ENCODE results near the gene PTPN9. TPM values are rescaled to one million over a fixed set of nuclear protein-coding genes. Genes with fewer than 3 reads are reported as not detected.

PTPN9 gene
- total RNA-seq, 1 experiment from 2014 or later: 64.9 TPM

DNA sequence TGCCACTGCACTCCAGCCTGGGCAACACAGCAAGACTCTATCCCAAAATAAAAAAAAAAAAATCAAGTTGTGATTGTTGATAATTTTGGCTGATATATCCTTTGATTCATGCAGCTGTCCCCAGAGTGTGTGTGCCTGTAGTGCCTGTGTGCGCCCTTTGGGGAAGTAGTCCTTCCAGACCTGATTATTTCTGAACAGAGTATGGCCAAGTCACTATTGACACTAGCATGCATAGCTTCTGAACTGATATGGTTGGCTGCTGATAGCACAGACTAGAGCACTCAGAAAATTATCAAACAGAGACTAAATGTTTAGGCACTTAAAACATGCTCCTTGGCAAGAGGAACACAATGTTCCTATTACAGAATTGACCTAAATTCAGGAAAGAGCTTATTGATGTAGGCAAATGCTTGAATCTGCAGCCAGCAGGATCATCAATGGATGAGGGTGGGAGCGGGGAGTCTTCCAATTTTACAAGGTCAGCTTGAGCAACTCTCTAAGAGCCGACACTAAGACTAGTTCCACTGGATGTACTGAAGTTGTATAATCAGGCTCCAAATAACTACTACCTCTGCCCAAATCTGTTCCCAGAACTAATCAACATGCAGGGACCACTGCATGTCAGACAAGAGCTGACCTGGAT lies 17.7 kb upstream of the PTPN9 start:
- DNase-seq (ENCODE audit: low spot score): no peak
- ChIA-PET POLR2A (ENCODE audit: low non-redundant PET) (no interaction called here), CTCF (interaction anchor here (0.7 kb wide), 1 partner anchor 15 kb away, joined by 3 read pairs; no protein-coding TSS in a partner anchor)
- BruUV-seq (replicated peaks): no TSS peak
- no peaks in the 10 kb centered on the region for H3K27me3 ChIP-seq (replicated peaks; ENCODE audit: insufficient read depth, low read depth, low read length, poor library complexity)
- H3K9me3 ChIP-seq (ENCODE audit: low read depth, low read length, poor library complexity, severe bottlenecking): no peaks in the 10 kb centered on the region
- no peak for TF ChIP-seq EZH2 (IDR thresholded peaks at IDR 0.05; ENCODE audit: borderline replicate concordance, low read depth, low read length, poor library complexity, severe bottlenecking)
- TF ChIP-seq, protein P1, sequence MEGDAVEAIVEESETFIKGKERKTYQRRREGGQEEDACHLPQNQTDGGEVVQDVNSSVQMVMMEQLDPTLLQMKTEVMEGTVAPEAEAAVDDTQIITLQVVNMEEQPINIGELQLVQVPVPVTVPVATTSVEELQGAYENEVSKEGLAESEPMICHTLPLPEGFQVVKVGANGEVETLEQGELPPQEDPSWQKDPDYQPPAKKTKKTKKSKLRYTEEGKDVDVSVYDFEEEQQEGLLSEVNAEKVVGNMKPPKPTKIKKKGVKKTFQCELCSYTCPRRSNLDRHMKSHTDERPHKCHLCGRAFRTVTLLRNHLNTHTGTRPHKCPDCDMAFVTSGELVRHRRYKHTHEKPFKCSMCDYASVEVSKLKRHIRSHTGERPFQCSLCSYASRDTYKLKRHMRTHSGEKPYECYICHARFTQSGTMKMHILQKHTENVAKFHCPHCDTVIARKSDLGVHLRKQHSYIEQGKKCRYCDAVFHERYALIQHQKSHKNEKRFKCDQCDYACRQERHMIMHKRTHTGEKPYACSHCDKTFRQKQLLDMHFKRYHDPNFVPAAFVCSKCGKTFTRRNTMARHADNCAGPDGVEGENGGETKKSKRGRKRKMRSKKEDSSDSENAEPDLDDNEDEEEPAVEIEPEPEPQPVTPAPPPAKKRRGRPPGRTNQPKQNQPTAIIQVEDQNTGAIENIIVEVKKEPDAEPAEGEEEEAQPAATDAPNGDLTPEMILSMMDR (conservative IDR thresholded peaks at IDR 0.05; ENCODE audit: low read depth, low read length): no peak
- intact Hi-C loops (cut with micrococcal nuclease; ENCODE audit: unreplicated experiment): loop anchor here (5.0 kb wide), 1 partner anchor 145 kb away; the partner anchor contains the start of gene SIN3A
- H3K4me3 ChIP-seq (ENCODE audit: low read depth, low read length, poor library complexity, severe bottlenecking): no peak overlapping the region
- H3K4me1 ChIP-seq (ENCODE audit: insufficient read depth, low read length, poor library complexity, severe bottlenecking): peaks cover 33% of the 10 kb centered on the region
- H3K36me3 ChIP-seq (ENCODE audit: insufficient read depth, low read length, poor library complexity, severe bottlenecking): peaks cover 34% of the 10 kb centered on the region
- H3K27ac ChIP-seq (ENCODE audit: low read depth, low read length, poor library complexity, severe bottlenecking): peak overlapping the region; percentile 85

DNA sequence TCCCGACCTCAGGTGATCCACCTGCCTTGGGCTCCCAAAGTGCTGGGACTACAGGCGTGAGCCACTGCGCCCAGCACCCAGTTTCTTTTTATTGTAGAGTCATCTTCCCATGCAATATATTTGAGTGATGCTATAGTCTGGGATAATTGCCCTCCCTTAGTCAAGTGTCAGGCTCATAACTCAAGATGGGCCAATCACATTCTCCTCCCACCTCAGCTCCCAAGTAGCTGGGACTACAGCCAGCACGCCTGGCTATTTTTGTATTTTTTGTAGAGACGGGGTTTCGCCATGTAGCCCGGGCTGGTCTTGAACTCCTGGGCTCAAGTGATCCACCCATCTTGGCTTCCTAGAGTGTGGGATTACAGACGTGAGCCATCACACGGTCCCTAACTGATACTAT lies 15.2 kb upstream of the PTPN9 start:
- Histone ChIP-seq H3K36me3 (ENCODE audit: insufficient read depth, low read length, poor library complexity, severe bottlenecking) (peaks cover 23% of the 10 kb centered on the region), H3K9me3 (ENCODE audit: low read depth, low read length, poor library complexity, severe bottlenecking) (no peaks in the 10 kb centered on the region), H3K4me1 (ENCODE audit: insufficient read depth, low read length, poor library complexity, severe bottlenecking) (peaks cover 26% of the 10 kb centered on the region), H3K4me3 (ENCODE audit: low read depth, low read length, poor library complexity, severe bottlenecking) (no peak overlapping the region), H3K27me3 (replicated peaks; ENCODE audit: insufficient read depth, low read depth, low read length, poor library complexity) (no peaks in the 10 kb centered on the region), H3K27ac (ENCODE audit: low read depth, low read length, poor library complexity, severe bottlenecking) (no peak overlapping the region)
- TF ChIP-seq, protein P1 (conservative IDR thresholded peaks at IDR 0.05; ENCODE audit: low read depth, low read length): no peak
- CTCF ChIA-PET: no interaction called here
- no peak for DNase-seq (ENCODE audit: low spot score)
- POLR2A ChIA-PET (ENCODE audit: low non-redundant PET): interaction anchor here (0.7 kb wide), 1 partner anchor 143 kb away, joined by 3 read pairs; no protein-coding TSS in a partner anchor
- intact Hi-C loops (cut with micrococcal nuclease; ENCODE audit: unreplicated experiment): no loop called here
- BruUV-seq (replicated peaks): no TSS peak

DNA sequence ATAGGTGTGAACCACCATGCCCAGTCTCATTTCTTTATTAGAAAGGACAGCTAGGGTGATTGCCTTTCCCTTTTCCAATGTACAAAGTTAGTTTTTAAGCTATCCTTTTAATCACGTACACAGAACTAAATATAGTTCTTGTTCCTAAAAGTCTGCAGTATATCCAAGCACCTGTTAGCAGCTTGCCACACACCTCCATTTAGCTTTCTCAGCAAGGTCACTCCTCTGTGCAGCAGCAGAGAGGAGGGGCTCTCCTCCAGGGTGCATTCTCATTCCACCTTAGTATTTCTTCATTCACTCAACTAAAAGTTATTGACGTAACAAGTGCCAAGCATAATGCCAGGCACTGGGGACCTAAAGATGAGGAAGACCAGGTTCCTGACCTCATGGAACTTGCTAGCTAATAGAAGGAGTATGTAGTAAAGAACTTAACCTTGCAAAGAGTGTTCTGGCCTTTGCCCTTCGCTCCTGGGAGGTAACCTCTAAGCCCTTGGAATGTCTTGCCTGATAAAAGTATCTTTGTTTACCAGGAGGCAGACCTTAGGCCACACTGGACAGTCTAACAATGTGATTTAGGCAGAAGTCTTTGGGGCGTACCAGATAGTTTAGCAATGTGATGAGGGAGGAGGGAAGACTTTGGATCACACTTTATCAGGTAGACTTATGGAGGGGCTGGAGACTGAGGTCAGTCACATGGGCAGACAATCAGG lies 12.7 kb upstream of the PTPN9 start:
- Histone ChIP-seq H3K27ac (ENCODE audit: low read depth, low read length, poor library complexity, severe bottlenecking) (no peak overlapping the region), H3K4me1 (ENCODE audit: insufficient read depth, low read length, poor library complexity, severe bottlenecking) (peaks cover under 1% of the 10 kb centered on the region), H3K27me3 (replicated peaks; ENCODE audit: insufficient read depth, low read depth, low read length, poor library complexity) (no peaks in the 10 kb centered on the region), H3K36me3 (ENCODE audit: insufficient read depth, low read length, poor library complexity, severe bottlenecking) (peaks cover 17% of the 10 kb centered on the region), H3K9me3 (ENCODE audit: low read depth, low read length, poor library complexity, severe bottlenecking) (no peaks in the 10 kb centered on the region), H3K4me3 (ENCODE audit: low read depth, low read length, poor library complexity, severe bottlenecking) (no peak overlapping the region)
- no TSS peak for BruUV-seq (replicated peaks)
- DNase-seq (ENCODE audit: low spot score): no peak
- CTCF ChIA-PET: interaction anchor here (0.6 kb wide), 1 partner anchor 13 kb away, joined by 9 read pairs; the partner anchor contains the start of gene PTPN9
- TF ChIP-seq, protein P1 (conservative IDR thresholded peaks at IDR 0.05; ENCODE audit: low read depth, low read length): no peak
- TF ChIP-seq EZH2 (IDR thresholded peaks at IDR 0.05; ENCODE audit: borderline replicate concordance, low read depth, low read length, poor library complexity, severe bottlenecking): no peak
- POLR2A ChIA-PET (ENCODE audit: low non-redundant PET): interaction anchor here (0.7 kb wide), 1 partner anchor 14 kb away, joined by 3 read pairs; no protein-coding TSS in a partner anchor
- intact Hi-C loops (cut with micrococcal nuclease; ENCODE audit: unreplicated experiment): no loop called here
